Activated T-helper 9 cell treated with anti-CD3 and anti-CD28 coated beads, Interleukin-2, amount 50 U/mL, for 16 hours (primary cell): ENCODE measurements around the gene SLC25A24.
A peak's percentile ranks its signal among the peaks of the same experiment; 100 is the strongest.
"Not testable (repeated sequence)": the region's sequence is repeated elsewhere in the genome, so short reads cannot be mapped to it uniquely, and the experiment has no call there.

Experiments used
- DNase-seq: peaks from one replicate; pipeline ENCODE4 v3.0.0-alpha.2; 2020; ENCODE audit warnings: low read depth

Gene SLC25A24

GRCh38 chr1:108133148-108133547 lies 67.0 kb downstream of the SLC25A24 start:
- DNase-seq, result not testable (repeated sequence)

- not testable (repeated sequence) for DNase-seq
These were observed 67.8 kb downstream of the SLC25A24 start for GRCh38 chr1:108132367-108132766.

GRCh38 chr1:108131281-108131680 lies 68.9 kb downstream of the SLC25A24 start:
- DNase-seq, result not testable (repeated sequence)

GRCh38 chr1:108130794-108131193 lies 69.3 kb downstream of the SLC25A24 start:
- DNase-seq, result no peak

GRCh38 chr1:108129999-108130398 lies 70.1 kb downstream of the SLC25A24 start:
- no peak for DNase-seq

GRCh38 chr1:108125312-108126138 lies 74.6 kb downstream of the SLC25A24 start:
- DNase-seq, result peak; percentile 26

- no peak for DNase-seq
These were observed 75.4 kb downstream of the SLC25A24 start for GRCh38 chr1:108124622-108125311.

- DNase-seq, result no peak
These were observed 76.1 kb downstream of the SLC25A24 start for GRCh38 chr1:108124023-108124422.

GRCh38 chr1:108121358-108122143 lies 78.6 kb downstream of the SLC25A24 start:
- DNase-seq, result no peak

- DNase-seq, result no peak
These were observed 80.0 kb downstream of the SLC25A24 start for GRCh38 chr1:108120163-108120562.

- no peak for DNase-seq
These were observed 80.6 kb downstream of the SLC25A24 start for GRCh38 chr1:108119500-108119899.

- DNase-seq, result no peak
These were observed 81.9 kb downstream of the SLC25A24 start for GRCh38 chr1:108117945-108118902.

- no peak for DNase-seq
These were observed 82.9 kb downstream of the SLC25A24 start for GRCh38 chr1:108117237-108117636.

GRCh38 chr1:108114033-108114599 lies 86.0 kb downstream of the SLC25A24 start:
- no peak for DNase-seq

- no peak for DNase-seq
These were observed 86.6 kb downstream of the SLC25A24 start for GRCh38 chr1:108113496-108113895.

- no peak for DNase-seq
These were observed 90.7 kb downstream of the SLC25A24 start for GRCh38 chr1:108109295-108109973.

- no peak for DNase-seq
These were observed 92.0 kb downstream of the SLC25A24 start for GRCh38 chr1:108108119-108108518.

GRCh38 chr1:108107658-108108057 lies 92.5 kb downstream of the SLC25A24 start:
- peak; percentile 5 for DNase-seq

- DNase-seq, result no peak
These were observed 93.4 kb downstream of the SLC25A24 start for GRCh38 chr1:108106775-108107174.

- no peak for DNase-seq
These were observed 100.0 kb downstream of the SLC25A24 start for GRCh38 chr1:108100148-108100547.
